Measurements from ENCODE around the gene SCAF4. TPM values are rescaled to one million over a fixed set of nuclear protein-coding genes. Genes with fewer than 3 reads are reported as not detected.

Gene SCAF4
- total and polyA plus RNA-seq, 9 of the 15 experiments (the other 6 are each of a cell fraction or from before 2014, with no cell fraction given), result 2.3 to 55.7 (median 17.2) TPM

DNA sequence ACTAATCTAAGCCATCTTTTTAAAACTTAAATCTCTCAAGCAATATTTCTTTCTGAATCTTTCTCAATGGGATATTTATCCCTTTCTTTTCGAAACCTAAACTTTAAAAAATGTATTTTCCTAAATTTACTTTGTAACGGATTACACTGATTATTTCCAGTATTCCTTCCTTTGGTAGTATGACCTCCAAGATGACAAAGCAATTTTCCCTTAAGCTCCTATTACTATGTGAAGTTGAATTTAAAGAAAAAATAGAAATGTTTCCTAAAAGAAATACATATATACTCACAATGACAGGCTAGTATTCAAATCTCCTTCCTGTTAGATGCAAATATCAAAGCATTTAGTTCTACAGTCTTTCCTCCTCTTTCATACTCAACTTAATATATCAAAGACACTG lies 15.8 kb downstream of the SCAF4 start (continued):
- TF ChIP-seq, protein P1, sequence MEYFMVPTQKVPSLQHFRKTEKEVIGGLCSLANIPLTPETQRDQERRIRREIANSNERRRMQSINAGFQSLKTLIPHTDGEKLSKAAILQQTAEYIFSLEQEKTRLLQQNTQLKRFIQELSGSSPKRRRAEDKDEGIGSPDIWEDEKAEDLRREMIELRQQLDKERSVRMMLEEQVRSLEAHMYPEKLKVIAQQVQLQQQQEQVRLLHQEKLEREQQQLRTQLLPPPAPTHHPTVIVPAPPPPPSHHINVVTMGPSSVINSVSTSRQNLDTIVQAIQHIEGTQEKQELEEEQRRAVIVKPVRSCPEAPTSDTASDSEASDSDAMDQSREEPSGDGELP (CRISPR knock-in tag; IDR thresholded peaks at IDR 0.05; ENCODE audit: borderline replicate concordance), result no peak
- TF ChIP-seq SETDB1 (IDR thresholded peaks at IDR 0.05; ENCODE audit: low read length), result no peak
- TF ChIP-seq, protein P2, sequence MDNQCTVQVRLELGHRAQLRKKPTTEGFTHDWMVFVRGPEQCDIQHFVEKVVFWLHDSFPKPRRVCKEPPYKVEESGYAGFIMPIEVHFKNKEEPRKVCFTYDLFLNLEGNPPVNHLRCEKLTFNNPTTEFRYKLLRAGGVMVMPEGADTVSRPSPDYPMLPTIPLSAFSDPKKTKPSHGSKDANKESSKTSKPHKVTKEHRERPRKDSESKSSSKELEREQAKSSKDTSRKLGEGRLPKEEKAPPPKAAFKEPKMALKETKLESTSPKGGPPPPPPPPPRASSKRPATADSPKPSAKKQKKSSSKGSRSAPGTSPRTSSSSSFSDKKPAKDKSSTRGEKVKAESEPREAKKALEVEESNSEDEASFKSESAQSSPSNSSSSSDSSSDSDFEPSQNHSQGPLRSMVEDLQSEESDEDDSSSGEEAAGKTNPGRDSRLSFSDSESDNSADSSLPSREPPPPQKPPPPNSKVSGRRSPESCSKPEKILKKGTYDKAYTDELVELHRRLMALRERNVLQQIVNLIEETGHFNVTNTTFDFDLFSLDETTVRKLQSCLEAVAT (IDR thresholded peaks at IDR 0.05), result 0 out of 4 replicates have a peak, but pooled peaks of 1 of the 2 experiments have one; percentile 10
- no peak for TF ChIP-seq NFIX (CRISPR knock-in tag; IDR thresholded peaks at IDR 0.05; ENCODE audit: low read depth)
- TF ChIP-seq CHD2 (IDR thresholded peaks at IDR 0.05; ENCODE audit: low read depth, low read length), result no peak
- no peak for TF ChIP-seq ZNF274 (IDR thresholded peaks at IDR 0.05; ENCODE audit: borderline replicate concordance, low read depth, low read length)
- TF ChIP-seq, protein P3, sequence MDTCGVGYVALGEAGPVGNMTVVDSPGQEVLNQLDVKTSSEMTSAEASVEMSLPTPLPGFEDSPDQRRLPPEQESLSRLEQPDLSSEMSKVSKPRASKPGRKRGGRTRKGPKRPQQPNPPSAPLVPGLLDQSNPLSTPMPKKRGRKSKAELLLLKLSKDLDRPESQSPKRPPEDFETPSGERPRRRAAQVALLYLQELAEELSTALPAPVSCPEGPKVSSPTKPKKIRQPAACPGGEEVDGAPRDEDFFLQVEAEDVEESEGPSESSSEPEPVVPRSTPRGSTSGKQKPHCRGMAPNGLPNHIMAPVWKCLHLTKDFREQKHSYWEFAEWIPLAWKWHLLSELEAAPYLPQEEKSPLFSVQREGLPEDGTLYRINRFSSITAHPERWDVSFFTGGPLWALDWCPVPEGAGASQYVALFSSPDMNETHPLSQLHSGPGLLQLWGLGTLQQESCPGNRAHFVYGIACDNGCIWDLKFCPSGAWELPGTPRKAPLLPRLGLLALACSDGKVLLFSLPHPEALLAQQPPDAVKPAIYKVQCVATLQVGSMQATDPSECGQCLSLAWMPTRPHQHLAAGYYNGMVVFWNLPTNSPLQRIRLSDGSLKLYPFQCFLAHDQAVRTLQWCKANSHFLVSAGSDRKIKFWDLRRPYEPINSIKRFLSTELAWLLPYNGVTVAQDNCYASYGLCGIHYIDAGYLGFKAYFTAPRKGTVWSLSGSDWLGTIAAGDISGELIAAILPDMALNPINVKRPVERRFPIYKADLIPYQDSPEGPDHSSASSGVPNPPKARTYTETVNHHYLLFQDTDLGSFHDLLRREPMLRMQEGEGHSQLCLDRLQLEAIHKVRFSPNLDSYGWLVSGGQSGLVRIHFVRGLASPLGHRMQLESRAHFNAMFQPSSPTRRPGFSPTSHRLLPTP (IDR thresholded peaks at IDR 0.05; ENCODE audit: borderline replicate concordance, extremely low read depth, insufficient read length), result no peak
- TF ChIP-seq BRD4 (IDR thresholded peaks at IDR 0.05), result no peak
- TF ChIP-seq ZNF316 (IDR thresholded peaks at IDR 0.05), result peak; percentile 95
- peak; percentile 89 for TF ChIP-seq NFE2 (IDR thresholded peaks at IDR 0.05; ENCODE audit: low read depth)
- TF ChIP-seq PURB (CRISPR knock-in tag; IDR thresholded peaks at IDR 0.05; ENCODE audit: low read depth), result no peak
- no peak for TF ChIP-seq EP400 (IDR thresholded peaks at IDR 0.05)
- TF ChIP-seq EHMT2 (IDR thresholded peaks at IDR 0.05), result no peak
- no peak for TF ChIP-seq STAT5A (IDR thresholded peaks at IDR 0.05; ENCODE audit: borderline replicate concordance, low read length)
- TF ChIP-seq, protein P4, sequence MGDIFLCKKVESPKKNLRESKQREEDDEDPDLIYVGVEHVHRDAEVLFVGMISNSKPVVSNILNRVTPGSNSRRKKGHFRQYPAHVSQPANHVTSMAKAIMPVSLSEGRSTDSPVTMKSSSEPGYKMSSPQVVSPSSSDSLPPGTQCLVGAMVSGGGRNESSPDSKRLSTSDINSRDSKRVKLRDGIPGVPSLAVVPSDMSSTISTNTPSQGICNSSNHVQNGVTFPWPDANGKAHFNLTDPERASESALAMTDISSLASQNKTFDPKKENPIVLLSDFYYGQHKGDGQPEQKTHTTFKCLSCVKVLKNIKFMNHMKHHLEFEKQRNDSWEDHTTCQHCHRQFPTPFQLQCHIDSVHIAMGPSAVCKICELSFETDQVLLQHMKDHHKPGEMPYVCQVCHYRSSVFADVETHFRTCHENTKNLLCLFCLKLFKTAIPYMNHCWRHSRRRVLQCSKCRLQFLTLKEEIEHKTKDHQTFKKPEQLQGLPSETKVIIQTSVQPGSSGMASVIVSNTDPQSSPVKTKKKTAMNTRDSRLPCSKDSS (IDR thresholded peaks at IDR 0.05; ENCODE audit: low read depth, partially characterized antibody), result no peak
- TF ChIP-seq, protein P5, sequence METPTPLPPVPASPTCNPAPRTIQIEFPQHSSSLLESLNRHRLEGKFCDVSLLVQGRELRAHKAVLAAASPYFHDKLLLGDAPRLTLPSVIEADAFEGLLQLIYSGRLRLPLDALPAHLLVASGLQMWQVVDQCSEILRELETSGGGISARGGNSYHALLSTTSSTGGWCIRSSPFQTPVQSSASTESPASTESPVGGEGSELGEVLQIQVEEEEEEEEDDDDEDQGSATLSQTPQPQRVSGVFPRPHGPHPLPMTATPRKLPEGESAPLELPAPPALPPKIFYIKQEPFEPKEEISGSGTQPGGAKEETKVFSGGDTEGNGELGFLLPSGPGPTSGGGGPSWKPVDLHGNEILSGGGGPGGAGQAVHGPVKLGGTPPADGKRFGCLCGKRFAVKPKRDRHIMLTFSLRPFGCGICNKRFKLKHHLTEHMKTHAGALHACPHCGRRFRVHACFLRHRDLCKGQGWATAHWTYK (CRISPR knock-in tag; IDR thresholded peaks at IDR 0.05), result no peak
- peak; percentile 70; the same call in 1 of the 2 replicates for TF ChIP-seq NFE2L1 (tag; IDR thresholded peaks at IDR 0.05; ENCODE audit: borderline replicate concordance, low read depth)
- TF ChIP-seq ZNF695 (CRISPR knock-in tag; IDR thresholded peaks at IDR 0.05), result no peak
- TF ChIP-seq, protein P6, sequence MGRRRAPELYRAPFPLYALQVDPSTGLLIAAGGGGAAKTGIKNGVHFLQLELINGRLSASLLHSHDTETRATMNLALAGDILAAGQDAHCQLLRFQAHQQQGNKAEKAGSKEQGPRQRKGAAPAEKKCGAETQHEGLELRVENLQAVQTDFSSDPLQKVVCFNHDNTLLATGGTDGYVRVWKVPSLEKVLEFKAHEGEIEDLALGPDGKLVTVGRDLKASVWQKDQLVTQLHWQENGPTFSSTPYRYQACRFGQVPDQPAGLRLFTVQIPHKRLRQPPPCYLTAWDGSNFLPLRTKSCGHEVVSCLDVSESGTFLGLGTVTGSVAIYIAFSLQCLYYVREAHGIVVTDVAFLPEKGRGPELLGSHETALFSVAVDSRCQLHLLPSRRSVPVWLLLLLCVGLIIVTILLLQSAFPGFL (CRISPR knock-in tag; IDR thresholded peaks at IDR 0.05), result no peak
- peak in 1 of 2 experiments; percentile 29; a peak in 1 of 4 replicates for TF ChIP-seq ARNT (IDR thresholded peaks at IDR 0.05)
- no peak for TF ChIP-seq NELFE (IDR thresholded peaks at IDR 0.05; ENCODE audit: insufficient read depth, insufficient read length)

All from K562 (cell line).